CMK (cell line): ENCODE results near the gene DPEP1.
"Not testable (repeated sequence)": the region's sequence is repeated elsewhere in the genome, so short reads cannot be mapped to it uniquely, and the experiment has no call there.

Experiments
- DNase-seq: peaks from one replicate; pipeline ENCODE4 v3.0.0-alpha.2; 2010; ENCODE audit warnings: low read depth

The DPEP1 gene

DNA sequence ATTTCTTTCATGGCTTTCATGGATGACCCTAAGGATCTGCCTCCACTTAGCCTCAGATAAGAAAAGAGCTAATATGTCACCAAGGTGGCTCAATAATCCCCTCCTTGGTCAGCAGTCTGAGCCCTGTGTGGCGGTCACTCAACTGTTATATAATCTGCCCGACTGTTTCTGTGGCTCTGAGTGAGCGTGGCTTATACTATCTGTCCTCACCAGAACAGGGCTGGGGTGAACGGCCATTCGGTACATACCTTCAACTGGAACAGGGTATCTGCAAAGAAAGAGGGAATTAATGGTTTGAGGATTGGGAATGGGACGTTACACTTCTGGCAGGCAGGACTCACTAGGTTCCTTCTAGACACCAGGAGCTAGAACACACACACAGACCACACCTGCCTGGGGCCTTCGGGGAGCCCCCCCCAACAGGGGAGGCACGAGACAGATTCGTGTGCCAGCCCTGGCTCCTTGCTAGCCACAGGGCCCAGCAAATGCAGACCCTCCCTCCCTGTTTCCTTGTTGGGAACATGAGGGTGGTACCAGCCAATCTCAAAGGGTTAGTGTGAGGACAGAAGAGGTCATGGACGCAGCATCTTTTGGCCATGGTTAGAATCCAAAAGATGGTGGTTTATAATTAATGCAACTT is 40.3 kb downstream of the DPEP1 start:
- no peak for DNase-seq

DNA sequence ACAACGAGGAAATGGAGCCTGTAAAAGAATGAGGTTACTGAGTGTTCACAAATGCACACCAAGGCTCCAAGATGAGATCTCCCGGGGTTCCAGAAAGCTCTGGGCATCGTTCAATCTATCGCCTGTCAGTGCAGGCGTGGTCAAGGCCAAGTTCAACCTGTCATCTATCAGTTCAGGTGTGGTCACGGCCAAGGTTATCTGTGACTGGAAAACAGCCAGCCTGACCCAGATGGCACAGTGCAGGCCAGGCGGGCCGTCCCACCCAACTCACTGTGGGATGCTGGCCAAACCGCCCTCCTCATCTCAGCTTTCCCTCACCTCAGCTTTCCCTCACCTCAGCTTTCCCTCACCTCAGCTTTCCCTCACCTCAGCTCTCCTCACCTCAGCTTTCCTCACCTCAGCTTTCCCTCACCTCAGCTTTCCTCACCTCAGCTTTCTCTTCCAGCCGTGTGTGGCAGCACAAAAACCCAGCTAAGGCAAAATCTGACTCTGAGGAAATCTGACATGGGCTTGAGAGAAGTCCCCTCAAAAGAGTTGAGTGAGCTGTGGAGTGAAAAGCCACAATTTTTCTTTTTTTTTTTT is 41.7 kb downstream of the DPEP1 start:
- DNase-seq, result no peak

DNA sequence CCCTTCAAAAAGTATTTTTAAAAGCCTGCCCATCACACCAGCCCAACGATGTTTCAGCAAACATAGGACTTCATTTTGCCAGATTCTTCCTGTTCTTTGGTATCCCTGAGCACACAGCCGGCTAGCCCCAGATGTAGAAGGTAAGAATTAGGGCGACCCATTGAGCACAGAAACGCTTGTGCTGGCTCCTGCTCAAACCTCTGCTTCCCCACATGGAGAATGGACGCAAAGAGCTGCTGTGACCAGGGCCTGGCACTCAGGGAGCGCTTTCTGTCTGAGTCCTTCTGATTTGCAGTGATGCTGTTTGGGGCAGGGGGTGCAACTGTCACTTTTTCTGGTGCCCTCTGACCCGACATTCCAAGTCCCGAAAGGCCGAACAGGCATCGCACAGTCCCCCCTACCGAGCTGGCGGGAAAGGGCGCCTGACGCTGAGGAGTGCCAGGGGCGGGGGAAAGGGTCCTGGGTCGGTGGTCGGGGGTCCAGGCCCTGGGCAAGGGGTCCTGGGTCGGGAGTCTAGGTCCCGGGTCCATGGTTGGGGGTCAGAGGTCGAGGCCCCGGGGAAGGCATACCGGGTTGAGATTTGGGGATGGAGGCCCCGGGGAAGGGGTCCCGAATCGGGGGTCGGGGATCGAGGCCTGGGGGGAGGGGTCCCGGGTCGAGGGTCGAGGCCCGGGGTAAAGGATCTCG is 43.1 kb downstream of the DPEP1 start:
- no peak for DNase-seq

DNA sequence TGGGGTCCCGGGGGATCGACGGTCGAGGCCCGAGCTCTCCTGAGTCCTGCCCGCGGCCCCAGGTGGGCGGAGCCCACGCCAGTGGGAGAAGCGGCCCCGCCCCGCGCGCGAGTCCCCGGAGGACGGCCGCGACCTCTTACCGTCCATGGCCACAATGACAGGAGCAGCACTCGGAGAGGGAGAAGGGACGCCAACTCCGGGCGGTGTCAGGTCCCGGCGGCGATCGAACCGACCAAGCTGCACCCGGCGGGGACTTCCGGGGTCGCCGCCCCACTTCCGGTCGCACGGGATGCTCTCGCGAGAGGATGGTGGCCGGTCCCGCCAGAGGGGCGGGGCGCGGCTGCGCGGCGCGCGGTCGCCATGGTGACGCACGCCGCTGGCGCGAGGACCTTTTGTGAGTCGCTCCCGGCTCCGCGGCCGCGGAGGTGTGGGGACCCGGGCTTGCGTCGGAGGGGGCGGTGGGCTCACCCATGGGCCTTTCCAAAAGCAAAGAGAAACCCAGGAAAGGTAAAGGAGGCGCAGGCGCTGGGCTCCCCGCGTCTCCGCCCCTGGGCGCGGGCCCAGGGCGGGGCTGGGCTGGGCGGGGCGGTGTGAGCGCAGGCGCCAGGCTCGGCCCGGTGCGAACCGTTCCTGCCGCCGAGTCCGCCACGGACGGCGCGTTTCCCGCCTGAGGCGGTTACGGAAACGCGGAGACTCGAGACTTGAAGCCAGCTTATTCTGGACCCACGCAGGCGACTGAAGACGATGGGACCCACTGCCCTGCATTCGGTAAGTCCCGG is 44.2 kb downstream of the DPEP1 start, which contains the start of the genes CHMP1A and SPATA33:
TSS of gene CHMP1A (minus strand) at position 267 of the 779 bp plus-strand sequence. CDS start at position 147, 120 bp downstream.
TSS of gene SPATA33 (plus strand) at position 395 of the 779 bp plus-strand sequence. CDS start at position 471, 76 bp downstream.
- peak; percentile 72 for DNase-seq

DNA sequence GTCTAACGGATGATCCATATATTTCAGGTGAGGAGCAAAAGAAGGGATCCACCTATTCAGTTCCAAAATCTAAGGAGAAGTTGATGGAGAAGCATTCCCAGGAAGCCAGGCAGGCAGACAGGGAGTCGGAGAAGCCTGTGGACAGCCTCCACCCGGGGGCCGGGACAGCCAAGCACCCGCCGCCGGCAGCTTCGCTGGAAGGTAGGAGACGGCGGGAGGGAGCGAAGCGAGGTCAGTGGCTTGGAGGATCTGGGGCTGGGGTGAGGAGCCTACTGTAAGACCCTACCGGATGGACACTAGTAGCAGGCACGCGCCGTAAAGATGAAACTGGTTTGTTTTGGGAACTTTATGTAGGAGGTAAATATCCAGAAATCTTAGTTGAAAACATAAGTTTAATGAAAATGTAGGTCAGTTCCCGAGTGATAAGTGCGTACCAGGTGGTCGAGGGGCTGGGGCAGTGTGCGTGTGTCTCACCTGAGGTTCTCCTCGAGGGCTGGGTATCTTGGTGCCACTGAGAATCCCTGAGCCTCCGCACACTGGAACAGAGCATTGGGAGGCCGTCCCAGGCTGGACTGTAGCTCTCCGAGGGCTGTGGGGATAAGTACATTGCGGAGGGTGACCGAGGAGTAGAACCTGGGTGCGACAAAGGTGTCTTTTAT is 44.9 kb downstream of the DPEP1 start:
- DNase-seq, result no peak

- no peak for DNase-seq
Measured at GRCh38 chr16:89660146-89660545, 46.7 kb downstream of the DPEP1 start.

- no peak for DNase-seq
Measured at GRCh38 chr16:89661215-89661614, 47.8 kb downstream of the DPEP1 start.

DNA sequence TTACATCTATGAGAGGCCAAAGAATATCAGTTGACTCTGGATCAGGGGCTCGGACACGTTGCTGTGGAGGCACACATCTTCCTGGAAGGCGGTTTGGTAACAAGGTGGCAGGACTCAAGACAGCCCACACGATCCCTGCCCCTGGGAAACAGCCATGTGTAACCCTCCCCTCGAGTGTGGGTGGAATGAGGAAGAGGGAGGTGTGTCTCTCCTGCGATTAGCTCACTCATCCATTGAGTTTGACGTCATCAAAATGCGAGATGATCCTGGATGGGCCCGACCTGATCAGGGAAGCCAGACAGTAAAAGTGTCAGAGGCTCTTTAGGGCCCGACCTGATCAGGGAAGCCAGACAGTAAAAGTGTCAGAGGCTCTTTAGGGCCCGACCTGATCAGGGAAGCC is 50.8 kb downstream of the DPEP1 start:
- DNase-seq, result not testable (repeated sequence)

- DNase-seq, result not testable (repeated sequence)
Measured at GRCh38 chr16:89667000-89667399, 53.6 kb downstream of the DPEP1 start.

GRCh38 chr16:89667633-89668032 is 54.2 kb downstream of the DPEP1 start:
- no peak for DNase-seq

DNA sequence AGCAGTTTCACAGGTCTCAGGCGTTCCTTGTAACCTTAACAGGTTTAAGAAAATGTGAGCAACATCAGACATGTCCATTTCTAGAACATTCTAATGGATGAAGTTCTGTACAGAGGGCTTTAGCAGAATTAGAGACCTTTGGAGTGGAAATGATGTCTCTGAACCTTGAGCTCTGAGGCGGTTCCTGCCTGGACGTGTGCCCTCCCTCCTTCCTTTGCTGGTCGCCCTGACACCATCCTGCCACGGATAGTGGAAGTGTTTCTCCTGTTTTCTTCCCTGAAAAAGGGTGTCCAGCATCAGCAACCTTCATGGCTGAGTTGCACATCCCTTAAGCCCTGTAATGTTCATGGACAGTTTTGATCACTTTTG is 55.3 kb downstream of the DPEP1 start:
- no peak for DNase-seq

GRCh38 chr16:89669755-89670154 is 56.3 kb downstream of the DPEP1 start:
- DNase-seq, result no peak

- no peak for DNase-seq
Measured at GRCh38 chr16:89670496-89671431, 57.3 kb downstream of the DPEP1 start.

DNA sequence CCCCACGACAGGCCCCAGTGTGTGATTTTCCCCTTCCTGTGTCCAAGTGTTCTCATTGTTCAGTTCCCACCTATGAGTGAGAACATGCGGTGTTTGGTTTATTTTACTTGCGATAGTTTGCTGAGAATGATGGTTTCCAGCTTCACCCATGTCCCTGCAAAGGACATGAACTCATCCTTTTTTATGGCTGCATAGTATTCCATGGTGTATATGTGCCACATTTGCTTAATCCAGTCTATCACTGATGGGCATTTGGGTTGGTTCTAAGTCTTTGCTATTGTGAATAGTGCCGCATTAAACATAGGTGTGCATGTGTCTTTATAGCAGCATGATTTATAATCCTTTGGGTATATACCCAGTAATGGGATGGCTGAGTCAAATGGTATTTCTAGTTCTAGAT is 58.1 kb downstream of the DPEP1 start:
- DNase-seq, result not testable (repeated sequence)

GRCh38 chr16:89672177-89672941 is 58.9 kb downstream of the DPEP1 start:
- DNase-seq, result no peak

- DNase-seq, result no peak
Measured at GRCh38 chr16:89678258-89678657, 64.8 kb downstream of the DPEP1 start.

- DNase-seq, result no peak
Measured at GRCh38 chr16:89685916-89686315, 72.5 kb downstream of the DPEP1 start.

DNA sequence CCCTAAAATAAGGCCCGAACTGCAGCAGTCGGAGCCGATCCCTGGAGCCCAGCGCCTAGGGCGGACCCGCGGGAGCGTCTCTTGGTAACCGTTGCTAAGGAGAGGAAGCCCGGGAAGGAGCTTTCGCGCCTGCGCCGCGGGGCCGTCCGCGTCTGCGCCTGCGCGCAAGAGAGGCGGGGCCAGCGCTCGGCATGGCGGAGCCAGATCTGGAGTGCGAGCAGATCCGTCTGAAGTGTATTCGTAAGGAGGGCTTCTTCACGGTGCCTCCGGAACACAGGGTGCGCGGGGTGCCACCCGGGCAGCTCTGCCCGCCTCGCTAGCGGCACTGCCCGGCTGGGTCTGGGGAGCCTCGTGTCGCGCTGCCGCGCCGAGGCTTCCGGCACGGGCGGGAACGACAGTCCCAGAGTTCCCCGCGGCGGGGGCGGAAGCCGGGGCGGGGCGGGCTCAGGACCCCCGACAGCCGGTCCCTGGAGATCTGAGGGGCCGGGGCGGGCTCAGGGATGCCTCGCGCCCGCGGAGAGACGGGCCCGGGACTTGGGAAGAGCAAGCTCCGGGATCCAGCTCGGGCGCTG is 73.2 kb downstream of the DPEP1 start, which contains the start of gene CDK10:
TSS of gene CDK10 (plus strand) at position 170 of the 572 bp plus-strand sequence. CDS start at position 192, 22 bp downstream.
- peak; percentile 65 for DNase-seq
